ENCODE data around the gene CDKN2AIPNL. TPM values are rescaled to one million over a fixed set of nuclear protein-coding genes. Genes with fewer than 3 reads are reported as not detected.
"Not testable (repeated sequence)": the region's sequence is repeated elsewhere in the genome, so short reads cannot be mapped to it uniquely, and the experiment has no call there.

Gene CDKN2AIPNL
- total RNA-seq, 1 donor from 2014 or later, result 29.1 TPM

GRCh38 chr5:134403951-134404350 is 7.7 kb downstream of the CDKN2AIPNL start:
- no peak for DNase-seq (ENCODE audit: low spot score)

- DNase-seq (ENCODE audit: low spot score), result no peak
Measured at GRCh38 chr5:134398609-134399155, 13.0 kb downstream of the CDKN2AIPNL start.

- DNase-seq (ENCODE audit: low spot score), result no peak
Measured at GRCh38 chr5:134397196-134397595, 14.5 kb downstream of the CDKN2AIPNL start.

- DNase-seq (ENCODE audit: low spot score), result no peak
Measured at GRCh38 chr5:134396274-134396673, 15.4 kb downstream of the CDKN2AIPNL start.

- DNase-seq (ENCODE audit: low spot score), result no peak
Measured at GRCh38 chr5:134394932-134395331, 16.7 kb downstream of the CDKN2AIPNL start.

- no peak for DNase-seq (ENCODE audit: low spot score)
Measured at GRCh38 chr5:134392301-134392700, 19.4 kb downstream of the CDKN2AIPNL start.

GRCh38 chr5:134387443-134387842 is 24.2 kb downstream of the CDKN2AIPNL start:
- no peak for DNase-seq (ENCODE audit: low spot score)

GRCh38 chr5:134383980-134384697 is 27.5 kb downstream of the CDKN2AIPNL start:
- DNase-seq (ENCODE audit: low spot score), result no peak

GRCh38 chr5:134382204-134382603 is 29.5 kb downstream of the CDKN2AIPNL start:
- not testable (repeated sequence) for DNase-seq (ENCODE audit: low spot score)

GRCh38 chr5:134380346-134380745 is 31.3 kb downstream of the CDKN2AIPNL start:
- no peak for DNase-seq (ENCODE audit: low spot score)

- no peak for DNase-seq (ENCODE audit: low spot score)
Measured at GRCh38 chr5:134374232-134374631, 37.4 kb downstream of the CDKN2AIPNL start.

GRCh38 chr5:134373633-134374032 is 38.0 kb downstream of the CDKN2AIPNL start:
- not testable (repeated sequence) for DNase-seq (ENCODE audit: low spot score)

- peak; percentile 65 for DNase-seq (ENCODE audit: low spot score)
Measured at GRCh38 chr5:134371834-134372340, 39.8 kb downstream of the CDKN2AIPNL start.

GRCh38 chr5:134370871-134371833 is 40.5 kb downstream of the CDKN2AIPNL start, which contains the start of gene UBE2B:
Gene UBE2B (plus strand): TSS chr5:134371569. CDS start chr5:134371596, 27 bp downstream.
- DNase-seq (ENCODE audit: low spot score), result peak; percentile 100

- DNase-seq (ENCODE audit: low spot score), result no peak
Measured at GRCh38 chr5:134370311-134370870, 41.3 kb downstream of the CDKN2AIPNL start.

GRCh38 chr5:134365604-134366003 is 46.1 kb downstream of the CDKN2AIPNL start:
- DNase-seq (ENCODE audit: low spot score), result no peak

GRCh38 chr5:134355681-134356080 is 56.0 kb downstream of the CDKN2AIPNL start:
- DNase-seq (ENCODE audit: low spot score), result no peak

Measured in umbilical cord (tissue), 2 donors.